GM15510 (cell line): ENCODE data around the gene ZSCAN1.

Experiments
- POLR2A ChIP-seq: IDR thresholded peaks from 3 replicates; pipeline ENCODE4 v1.6.1; 2011; ENCODE audit warnings: borderline replicate concordance; ENCODE audit not compliant: insufficient read length; ENCODE audit errors: extremely low read depth

Gene ZSCAN1, protein sequence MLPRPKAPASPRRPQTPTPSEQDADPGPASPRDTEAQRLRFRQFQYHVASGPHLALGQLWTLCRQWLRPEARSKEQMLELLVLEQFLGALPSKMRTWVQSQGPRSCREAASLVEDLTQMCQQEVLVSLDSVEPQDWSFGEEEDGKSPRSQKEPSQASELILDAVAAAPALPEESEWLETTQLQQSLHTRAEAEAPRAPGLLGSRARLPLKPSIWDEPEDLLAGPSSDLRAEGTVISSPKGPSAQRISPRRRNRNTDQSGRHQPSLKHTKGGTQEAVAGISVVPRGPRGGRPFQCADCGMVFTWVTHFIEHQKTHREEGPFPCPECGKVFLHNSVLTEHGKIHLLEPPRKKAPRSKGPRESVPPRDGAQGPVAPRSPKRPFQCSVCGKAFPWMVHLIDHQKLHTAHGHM

DNA sequence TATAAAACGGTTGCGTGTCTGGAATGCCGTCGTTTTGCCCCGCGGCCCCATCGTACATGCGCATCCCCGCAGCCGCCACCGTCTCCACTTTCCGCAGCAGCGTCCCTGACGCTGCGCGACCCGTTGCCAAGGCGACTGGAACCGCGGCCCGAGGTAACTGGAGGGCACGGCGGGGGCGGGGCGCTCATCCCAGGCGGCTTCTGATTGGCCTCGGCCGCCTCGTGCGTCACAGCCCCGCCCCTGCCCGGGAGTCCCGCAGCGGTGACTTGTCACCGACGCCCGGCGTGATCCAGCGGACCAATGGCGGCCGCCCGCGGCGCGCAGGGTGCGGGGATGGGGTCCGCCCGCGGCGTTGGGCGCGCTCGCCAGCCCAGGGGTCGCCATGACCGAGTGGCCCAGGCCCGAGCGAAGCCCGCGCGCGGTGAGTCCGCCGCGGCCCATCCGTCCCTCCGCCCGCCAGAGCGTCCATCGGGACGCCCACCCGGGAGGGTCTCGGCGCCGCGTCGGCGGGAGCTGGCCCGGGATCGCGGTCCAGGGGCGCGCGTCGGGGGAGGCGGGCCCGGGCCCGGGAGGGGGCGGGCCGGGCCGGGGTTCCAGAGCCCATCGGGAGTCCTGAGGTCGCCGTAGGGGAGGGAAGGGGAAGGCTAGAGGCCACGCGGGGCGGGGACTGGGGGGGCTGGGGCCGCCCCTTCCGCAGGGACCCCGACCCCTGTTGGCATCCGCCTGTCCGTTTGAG is at the start of gene ZSCAN1:
Gene ZSCAN1, plus strand, starts transcription at position 285 of the 736 bp plus-strand sequence. CDS start 3,812 bp downstream, outside the sequence.
- TF ChIP-seq POLR2A: no peak

DNA sequence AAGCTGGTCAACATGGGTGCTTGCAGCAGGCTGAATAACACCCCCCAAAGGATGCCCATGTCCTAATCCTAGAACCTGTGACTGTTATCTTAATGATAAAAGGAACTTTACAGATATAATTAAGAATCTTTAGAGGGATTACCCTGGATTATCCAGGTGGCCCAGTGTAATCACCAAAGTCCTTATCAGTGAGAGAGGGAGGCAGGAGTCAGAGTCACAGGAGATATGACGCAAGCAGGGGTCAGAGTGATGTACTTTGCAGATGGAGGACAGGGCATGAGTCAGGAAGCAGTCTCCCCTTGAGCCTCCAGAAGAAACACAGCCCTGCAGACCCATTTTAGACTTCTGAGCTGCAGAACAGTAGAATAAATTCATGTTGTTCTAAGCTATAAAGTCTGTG is 41.0 kb upstream of the ZSCAN1 start:
- TF ChIP-seq POLR2A: no peak

DNA sequence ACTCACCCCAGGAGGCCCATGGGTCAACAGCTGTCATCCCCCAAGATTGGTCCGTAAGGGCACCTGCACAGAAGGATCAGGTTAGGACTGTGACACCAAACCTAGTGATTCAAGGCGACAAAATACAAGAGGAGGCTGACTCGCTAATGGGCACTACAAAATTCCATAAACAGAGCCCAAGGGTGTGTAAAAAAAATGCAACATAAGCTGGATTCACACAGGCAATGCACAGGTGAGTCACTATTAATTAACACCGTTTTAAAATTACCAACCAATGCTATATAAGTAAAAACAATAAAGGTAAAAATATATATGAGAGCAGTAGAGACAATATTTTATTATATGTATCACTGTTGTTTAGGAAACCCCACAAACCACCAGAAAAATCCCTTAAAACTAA is 33.1 kb upstream of the ZSCAN1 start:
- TF ChIP-seq POLR2A: no peak

GRCh38 chr19:58001895-58002369 is 31.9 kb upstream of the ZSCAN1 start:
- no peak for TF ChIP-seq POLR2A

- TF ChIP-seq POLR2A: peak; percentile 61
Observed at GRCh38 chr19:58002384-58003173, 31.2 kb upstream of the ZSCAN1 start, which contains the start of gene ZNF606. Gene ZNF606, minus strand, starts transcription at chr19:58002820. Its CDS starts 1,501 bp downstream, at chr19:58001319.

GRCh38 chr19:58003174-58003828 is 30.5 kb upstream of the ZSCAN1 start:
- TF ChIP-seq POLR2A: no peak

- TF ChIP-seq POLR2A: no peak
Observed at GRCh38 chr19:58007285-58007684, 26.5 kb upstream of the ZSCAN1 start.

DNA sequence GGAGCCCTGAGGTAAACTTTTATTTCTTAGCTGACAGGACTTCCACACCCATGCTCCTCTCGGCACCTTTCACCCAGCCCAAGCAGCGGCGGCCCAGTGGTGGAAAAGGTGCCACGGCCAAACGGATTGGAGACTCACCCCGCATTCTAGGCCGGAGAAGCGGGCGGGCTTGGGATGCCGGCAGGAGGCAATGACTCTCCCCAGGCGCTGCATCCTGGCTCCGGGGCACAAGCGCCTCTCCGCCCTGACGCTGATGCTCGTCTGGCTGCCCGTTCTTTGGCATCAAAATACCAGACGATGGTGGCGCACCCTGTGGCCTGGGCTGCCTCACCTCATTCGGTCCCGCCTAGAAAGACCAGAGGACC is 24.5 kb upstream of the ZSCAN1 start:
- TF ChIP-seq POLR2A: no peak

GRCh38 chr19:58009666-58010301 is 24.0 kb upstream of the ZSCAN1 start:
- no peak for TF ChIP-seq POLR2A

DNA sequence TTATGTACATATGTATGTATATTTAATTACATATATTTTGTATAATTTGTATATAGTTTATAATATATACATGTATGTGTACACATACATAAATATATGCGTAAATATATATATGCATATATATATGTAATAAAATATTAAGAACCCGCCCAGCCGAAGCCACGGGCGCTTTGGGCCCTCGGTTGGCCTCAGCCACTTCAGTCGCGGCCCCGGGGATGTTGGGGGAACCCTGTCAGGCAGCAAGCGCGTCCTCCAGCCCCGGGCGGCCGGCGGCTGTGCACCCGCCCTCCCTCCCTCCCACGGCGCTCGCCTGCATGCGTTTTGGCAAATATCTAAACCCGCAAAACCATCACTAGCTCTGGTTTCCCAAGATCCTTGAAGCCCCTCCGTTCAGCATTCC is 23.3 kb upstream of the ZSCAN1 start:
- TF ChIP-seq POLR2A: no peak

DNA sequence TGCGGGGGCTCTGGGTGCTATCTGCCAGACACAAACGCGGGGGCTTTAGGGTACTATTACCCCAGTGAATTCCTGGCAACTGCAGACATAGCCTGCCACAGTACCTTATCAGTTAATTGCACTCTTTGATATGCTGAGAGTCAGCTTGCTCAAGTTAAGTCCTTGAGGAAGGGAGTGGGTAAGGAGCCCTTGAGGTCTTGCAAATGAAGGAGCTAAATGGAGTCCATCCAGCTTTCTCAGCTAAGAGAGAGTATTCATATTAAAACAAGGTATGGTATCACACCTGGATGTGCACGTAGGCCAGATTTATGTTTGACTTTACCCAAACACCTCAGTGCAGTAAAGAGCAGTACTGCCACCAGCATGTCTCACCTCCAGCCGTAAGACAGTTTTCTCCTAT is 19.7 kb upstream of the ZSCAN1 start:
- TF ChIP-seq POLR2A: no peak

- no peak for TF ChIP-seq POLR2A
Observed at GRCh38 chr19:58020129-58020528, 13.7 kb upstream of the ZSCAN1 start.

DNA sequence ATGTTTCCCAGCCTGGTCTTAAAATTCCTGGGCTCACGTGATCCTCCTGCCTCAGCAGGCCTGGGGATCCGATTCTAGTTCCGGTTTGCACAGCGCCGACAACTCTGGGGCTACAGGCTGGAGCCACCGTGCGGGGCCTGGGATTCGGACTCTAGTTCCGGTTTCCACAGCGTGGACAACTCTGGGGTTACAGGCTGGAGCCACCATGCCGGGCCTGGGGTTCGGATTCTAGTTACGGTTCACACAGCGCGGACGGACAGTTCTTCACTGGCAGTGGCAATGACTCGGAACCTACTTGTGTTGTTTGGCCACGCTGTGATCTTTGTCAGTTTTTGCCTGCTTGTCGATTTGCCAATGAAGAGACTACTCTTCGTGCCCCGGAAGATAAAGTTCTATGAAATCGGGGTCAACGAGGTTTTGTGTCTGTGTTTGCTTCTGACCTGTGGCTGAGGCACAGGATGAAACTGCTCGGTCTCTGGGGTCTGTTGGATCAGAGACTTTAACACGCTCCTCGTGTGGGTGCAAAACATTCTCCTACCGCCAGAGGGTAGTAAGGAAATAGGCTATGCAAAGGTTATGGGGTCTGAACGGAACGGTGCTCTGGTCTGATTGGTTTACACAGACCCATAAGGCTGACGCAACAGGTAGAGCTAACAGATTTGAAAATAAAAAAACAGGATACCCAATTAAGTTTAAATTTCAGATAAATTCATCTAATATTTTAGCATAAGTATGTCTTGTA is 12.1 kb upstream of the ZSCAN1 start:
- no peak for TF ChIP-seq POLR2A
